Heart left ventricle (tissue), 13 donors: ENCODE results near the gene NKD1.

ENCODE experiments used
- CTCF ChIP-seq, 12 donors: fragments of 200-600 bp; sonication (generic) in 4 of 12; IDR thresholded peaks; one replicate each; pipeline versions ENCODE4 v1.5.0 to v1.8.0; 2018 to 2022; ENCODE audit warnings: antibody characterized with exemption in 12 of 12, mild to moderate bottlenecking in 5 of 12
- POLR2A ChIP-seq, 2 donors: fragments of 450-650 bp; IDR thresholded peaks; one replicate each; pipeline ENCODE4 v1.6.1; 2017; ENCODE audit warnings: antibody characterized with exemption in 2 of 2, mild to moderate bottlenecking in 2 of 2, moderate library complexity in 2 of 2
- donor health status: ischemic (EF 13 %, LVEDD 7.1; RV severe dilation, severe dysfunction).
- donor health status: DM: no; HTN: yes; CAD: no.
- donor health status: DM: no; HTN: no; CAD: no.
- donor health status: ischemic (EF 25% LVEDD 6.9; RV normal size, moderate dysfunction).
- donor health status: ischemic (EF 25% LVEDD 5.7; RV mildly dilated, moderate dysfunction).
- donor health status: ischemic (EF 35%, LVEDD 5.7; RV mildly dilated, moderate dysfunction).
- donor health status: nonischemic (EF 11% LVEDD 7.7; RV severe dilation, severe dysfunction).
- donor health status: DM: yes; HTN: yes; CAD: no.
- donor health status: PGD.
- donor health status: ischemic (EF 29% LVEDD 5.4; RV normal size, mild dysfunction).
- donor health status: nonischemic (EF 23%, LVEDD 6.1; RV moderate dilation, normal function).

- TF ChIP-seq CTCF (IDR thresholded peaks at IDR 0.05) (no peak), POLR2A (IDR thresholded peaks at IDR 0.05) (no peak)
Measured at GRCh38 chr16:50624449-50624970, 76.3 kb downstream of the NKD1 start.
